HG03025 (cell line): ENCODE data around the gene CNGA1.

Source experiments
- ATAC-seq: cut with Tn5 transposase; IDR thresholded peaks from one replicate; pipeline ENCODE4 v1.9.1; 2021; ENCODE audit warnings: mild to moderate bottlenecking, moderate library complexity; ENCODE audit not compliant: unreplicated experiment, low FRiP score

The CNGA1 gene

GRCh38 chr4:47914220-47914925 lies 102.1 kb downstream of the CNGA1 start, which contains the start of gene NFXL1:
Gene NFXL1 (minus strand): TSS chr4:47914583. CDS start chr4:47914203, 380 bp downstream.
- ATAC-seq, result peak; percentile 97

- ATAC-seq, result peak; percentile 34
These were observed 102.6 kb downstream of the CNGA1 start for GRCh38 chr4:47913861-47914219.

- no peak for ATAC-seq
These were observed 103.2 kb downstream of the CNGA1 start for GRCh38 chr4:47913330-47913729.

- no peak for ATAC-seq
These were observed 109.3 kb downstream of the CNGA1 start for GRCh38 chr4:47907089-47907646.

- ATAC-seq, result no peak
These were observed 116.8 kb downstream of the CNGA1 start for GRCh38 chr4:47899639-47900038.

GRCh38 chr4:47891928-47892327 lies 124.6 kb downstream of the CNGA1 start:
- no peak for ATAC-seq
